HepG2 (cell line): Measurements from ENCODE around the gene FBXO2. TPM values are rescaled to one million over a fixed set of nuclear protein-coding genes. Genes with fewer than 3 reads are reported as not detected.

ENCODE experiments used
- ATAC-seq: fragments of 200-7000 bp; cut with Tn5 transposase; 3 replicates; pipeline ENCODE4 v1.9.1; 2020; ENCODE audit warnings: mild to moderate bottlenecking, moderate library complexity
- BruUV-seq: library from RNA; stranded (reverse); fragments of 400-500 nt; replicated peaks from 2 replicates; lab custom pipeline; 2021; lab: Mats Ljungman, UMichigan
- CTCF ChIA-PET: fragments of 300-600 bp; formaldehyde crosslinking; extraction: SDS; loops from one replicate; lab custom pipeline; 2021; ENCODE audit warnings: low total read pairs, inconsistent platforms, low intra/inter-chr PET ratio; lab: Yijun Ruan, JAX
- POLR2A ChIA-PET: fragments of 350-600 bp; sonication (Branson Sonifier 250); formaldehyde crosslinking; loops from one replicate; lab custom pipeline; 2020; ENCODE audit warnings: antibody characterized with exemption, inconsistent platforms; lab: Yijun Ruan, JAX
- DNase-seq: peaks from one replicate; pipeline ENCODE4 v3.0.0-alpha.2; 2015; ENCODE audit warnings: low spot score
- FAIRE-seq: peaks from 3 replicates; lab custom pipeline; 2011; peaks lifted over from hg19 to GRCh38; lab: Jason Lieb, UNC
- H2AFZ ChIP-seq: one replicate; pipeline ENCODE4 v1.6.1; 2011; ENCODE audit warnings: low read length, inconsistent platforms
- H3K27ac ChIP-seq: fragments of 300-600 bp; 3 replicates; pipeline ENCODE4 v1.8.0; 2011; ENCODE audit warnings: mixed run types, mild to moderate bottlenecking, mixed read lengths, low read length, inconsistent platforms; ENCODE audit not compliant: insufficient read depth; ENCODE audit errors: extremely low read length
- H3K27me3 ChIP-seq, 2 experiments: fragments of 200-600 bp in 1 of 2; 2 replicates in 1 of 2; 3 replicates in 1 of 2; pipeline versions ENCODE4 v1.6.0 to v1.8.0; 2011; ENCODE audit warnings: low read length in 2 of 2, mild to moderate bottlenecking in 2 of 2, moderate library complexity in 2 of 2, inconsistent platforms in 1 of 2; ENCODE audit not compliant: insufficient read depth in 2 of 2, control insufficient read depth in 1 of 2
- H3K36me3 ChIP-seq, 2 experiments: fragments of 200-600 bp in 1 of 2; replicated peaks in 1 of 2; 2 replicates in 1 of 2; 3 replicates in 1 of 2; pipeline versions ENCODE4 v1.5.1 to v1.8.0; 2011; ENCODE audit warnings: low read length in 2 of 2, inconsistent platforms in 1 of 2; ENCODE audit not compliant: insufficient read depth in 2 of 2, control insufficient read depth in 1 of 2
- H3K4me1 ChIP-seq: 2 replicates; pipeline ENCODE4 v1.5.1; 2012; ENCODE audit warnings: low read length, inconsistent platforms; ENCODE audit not compliant: insufficient read depth
- H3K4me2 ChIP-seq: 2 replicates; pipeline ENCODE4 v1.6.0; 2011; ENCODE audit warnings: low read depth, low read length, inconsistent platforms
- H3K4me3 ChIP-seq, 3 experiments: fragments of 200-600 bp in 1 of 3; sonication (generic), shearing (Covaris generic) in 1 of 3; replicated peaks in 1 of 3; 2 replicates each; pipeline ENCODE4 v1.5.1; 2011 to 2016; ENCODE audit warnings: low read length in 3 of 3, inconsistent platforms in 2 of 3, low read depth in 2 of 3, mild to moderate bottlenecking in 2 of 3, control low read depth in 1 of 3, mixed read lengths in 1 of 3; ENCODE audit not compliant: insufficient read depth in 1 of 3
- H3K79me2 ChIP-seq: one replicate; pipeline ENCODE4 v1.6.1; 2011; ENCODE audit warnings: low read length, inconsistent platforms; ENCODE audit not compliant: insufficient read depth
- H3K9ac ChIP-seq: 2 replicates; pipeline ENCODE4 v1.6.0; 2011; ENCODE audit warnings: mild to moderate bottlenecking, low read depth, low read length, inconsistent platforms; ENCODE audit not compliant: insufficient read depth
- H3K9me3 ChIP-seq: 2 replicates; pipeline ENCODE4 v1.5.1; 2012; ENCODE audit warnings: mild to moderate bottlenecking, low read length
- H4K20me1 ChIP-seq: 2 replicates; pipeline ENCODE4 v1.6.0; 2011; ENCODE audit warnings: inconsistent platforms, mild to moderate bottlenecking, low read length, moderate library complexity; ENCODE audit not compliant: insufficient read depth
- CBX5 ChIP-seq: sonication (generic); formaldehyde crosslinking; IDR thresholded peaks from 2 replicates; pipeline ENCODE4 v1.4.0; 2020; ENCODE audit warnings: missing genetic modification reagents, borderline replicate concordance
- FOXO1 ChIP-seq: sonication (generic); formaldehyde crosslinking; IDR thresholded peaks from 2 replicates; pipeline ENCODE4 v1.4.0; 2020; ENCODE audit warnings: missing genetic modification reagents
- HDAC2 ChIP-seq: sonication (generic); formaldehyde crosslinking; IDR thresholded peaks from 2 replicates; pipeline ENCODE4 v1.4.0; 2020; ENCODE audit warnings: missing genetic modification reagents
- HHEX ChIP-seq: IDR thresholded peaks from 2 replicates; pipeline ENCODE4 v1.6.1; 2016; ENCODE audit warnings: control low read depth
- HNRNPLL ChIP-seq: fragments of 200-400 bp; formaldehyde crosslinking; IDR thresholded peaks from 2 replicates; pipeline ENCODE4 v1.6.1; 2017; ENCODE audit warnings: mild to moderate bottlenecking, low read depth, low read length; ENCODE audit not compliant: poor library complexity, severe bottlenecking
- HNRNPUL1 ChIP-seq: fragments of 200-400 bp; formaldehyde crosslinking; IDR thresholded peaks from 2 replicates; pipeline ENCODE4 v1.6.1; 2017; ENCODE audit warnings: low read depth, mild to moderate bottlenecking, low read length, moderate library complexity
- MEIS2 ChIP-seq: sonication (generic); formaldehyde crosslinking; IDR thresholded peaks from 2 replicates; pipeline ENCODE4 v1.9.0; 2021; ENCODE audit warnings: mild to moderate bottlenecking, missing genetic modification reagents
- NR2F6 ChIP-seq, 2 experiments: IDR thresholded peaks; 2 replicates each; pipeline ENCODE4 v1.6.1; 2016; ENCODE audit warnings: antibody characterized with exemption in 1 of 2, mild to moderate bottlenecking in 1 of 2
- PAXIP1 ChIP-seq: sonication (generic); formaldehyde crosslinking; conservative IDR thresholded peaks from 2 replicates; pipeline ENCODE4 v1.4.0; 2020; ENCODE audit warnings: mild to moderate bottlenecking, missing genetic modification reagents, moderate library complexity
- REL ChIP-seq: sonication (generic); formaldehyde crosslinking; conservative IDR thresholded peaks from 2 replicates; pipeline ENCODE4 v1.8.0; 2022; ENCODE audit warnings: mild to moderate bottlenecking, missing genetic modification reagents, moderate library complexity
- SMAD3 ChIP-seq: sonication (generic); formaldehyde crosslinking; IDR thresholded peaks from 2 replicates; pipeline ENCODE4 v1.4.0; 2020; ENCODE audit warnings: missing genetic modification reagents
- ZC3H13 ChIP-seq: sonication (generic); formaldehyde crosslinking; IDR thresholded peaks from 2 replicates; pipeline ENCODE4 v1.8.1; 2023; ENCODE audit warnings: mild to moderate bottlenecking, missing genetic modification reagents, moderate library complexity
- ZFP91 ChIP-seq: sonication (generic); formaldehyde crosslinking; IDR thresholded peaks from 2 replicates; pipeline ENCODE4 v1.9.0; 2022; ENCODE audit warnings: missing genetic modification reagents, mild to moderate bottlenecking, borderline replicate concordance
- ZNF34 ChIP-seq: sonication (generic); formaldehyde crosslinking; IDR thresholded peaks from 2 replicates; pipeline ENCODE4 v1.4.0; 2020; ENCODE audit warnings: mild to moderate bottlenecking, missing genetic modification reagents, borderline replicate concordance
- ZNF441 ChIP-seq: sonication (generic); formaldehyde crosslinking; IDR thresholded peaks from 2 replicates; pipeline ENCODE4 v1.7.0; 2021; ENCODE audit warnings: missing genetic modification reagents, borderline replicate concordance
- ZNF629 ChIP-seq: sonication (generic); formaldehyde crosslinking; conservative IDR thresholded peaks from 2 replicates; pipeline ENCODE4 v1.5.0; 2020; ENCODE audit warnings: missing genetic modification reagents
- WGBS: methylation state at CpG from one replicate; pipeline ENCODE4 v1.1.6; 2017; ENCODE audit warnings: low lambda C conversion rate; 5-methylcytosine and 5-hydroxymethylcytosine counted together
- in situ Hi-C: cut with HindIII; loops from 2 replicates; pipeline ENCODE4 v1.10.0; 2017; ENCODE audit warnings: low pct_unique_long_range_greater_than_20kb; ENCODE audit not compliant: extremely low pct_ligation_motif_present
- intact Hi-C: fragments of 100-400 bp; cut with micrococcal nuclease; formaldehyde crosslinking; loops from one replicate; pipeline ENCODE4 v1.10.0; 2022; ENCODE audit not compliant: unreplicated experiment
- polyA plus RNA-seq, 8 experiments: library from polyadenylated mRNA; depleted of rRNA in 3 of 8; stranded (reverse) in 7 of 8; unstranded in 1 of 8; fragments of >200 nt; fragmentation: Illumina TruSeq in 4 of 8; extraction: Trizol in 4 of 8; gene quantifications; 2 replicates each; pipeline versions ENCODE4 v1.2.1 to v1.2.3, GENCODE V29; 2011 to 2016; ENCODE audit warnings: low read depth in 4 of 8, missing spikeins in 1 of 8, mixed read lengths in 1 of 8; ENCODE audit not compliant: insufficient read depth in 1 of 8
- total RNA-seq, 5 experiments: library from RNA; depleted of rRNA; stranded (reverse); fragments of >200 nt; fragmentation: Illumina TruSeq; extraction: Trizol; gene quantifications; 2 replicates each; pipeline ENCODE4 v1.2.3, GENCODE V29; 2016; ENCODE audit warnings: low read depth in 1 of 5

Gene FBXO2
- total and polyA plus RNA-seq, 2 of the 13 experiments (the other 11 are each of a cell fraction or from before 2014, with no cell fraction given) = 79.3 to 112 TPM

GRCh38 chr1:11649237-11649623 lies 5.0 kb downstream of the FBXO2 start:
- Histone ChIP-seq H3K79me2 (peaks cover 20% of the 10 kb centered on the region), H3K9ac (no peak overlapping the region), H3K4me3 (no peak overlapping the region), H3K27ac (peak overlapping the region; percentile 11), H3K9me3 (no peaks in the 10 kb centered on the region), H3K27me3 (no peaks in the 10 kb centered on the region), H3K36me3 (peaks cover 0 to 2% of the 10 kb centered on the region in 2 experiments; a peak in 1 of 5 replicates), H2AFZ (no peak overlapping the region), H3K4me1 (peaks cover 63% of the 10 kb centered on the region), H4K20me1 (peaks cover 11% of the 10 kb centered on the region), H3K4me2 (no peak overlapping the region)
- FAIRE-seq = no peak
- WGBS = 95% methylated on average over 8 of the region's 9 CpGs
- ChIA-PET POLR2A (no interaction called here), CTCF (no interaction called here)
- intact Hi-C loops = no loop called here
- in situ Hi-C loops = loop anchor here (10.0 to 25.0 kb wide), 2 partner anchors 404 to 612 kb away; partner anchors contain the start of gene MASP2
- BruUV-seq = no TSS peak
- DNase-seq = no peak
- no peak for TF ChIP-seq ZNF34 (CRISPR knock-in tag)
- no peak for TF ChIP-seq FOXO1 (CRISPR knock-in tag)
- TF ChIP-seq ZNF629 = 0 out of 2 replicates have a peak, but pooled peaks have one; percentile 30
- no peak for TF ChIP-seq CBX5 (CRISPR knock-in tag)
- no peak for TF ChIP-seq ZFP91 (CRISPR knock-in tag)
- TF ChIP-seq HNRNPLL = peak; percentile 2
- no peak for TF ChIP-seq HNRNPUL1
- no peak for TF ChIP-seq MEIS2 (CRISPR knock-in tag)
- TF ChIP-seq HHEX = no peak
- no peak for TF ChIP-seq ZNF441 (CRISPR knock-in tag)
- TF ChIP-seq HDAC2 = no peak
- TF ChIP-seq PAXIP1 (CRISPR knock-in tag) = no peak
- no peak for TF ChIP-seq NR2F6 (IDR thresholded peaks at IDR 0.05)
- no peak for TF ChIP-seq NR2F6 (CRISPR knock-in tag; IDR thresholded peaks at IDR 0.05)
- TF ChIP-seq SMAD3 (CRISPR knock-in tag) = no peak
- no peak for TF ChIP-seq REL (CRISPR knock-in tag)
- TF ChIP-seq ZC3H13 (CRISPR knock-in tag) = no peak
- no peak for ATAC-seq
